ENCODE data around the gene XRCC4.
"Not testable (repeated sequence)": the region's sequence is repeated elsewhere in the genome, so short reads cannot be mapped to it uniquely, and the experiment has no call there.

XRCC4 gene

GRCh38 chr5:83067377-83067776 is 10.0 kb upstream of the XRCC4 start:
- not testable (repeated sequence) for DNase-seq (ENCODE audit: low read depth); H3K4me3 ChIP-seq (ENCODE audit: low read depth, low read length)

GRCh38 chr5:83069096-83069799 is 8.1 kb upstream of the XRCC4 start:
- H3K4me3 ChIP-seq (ENCODE audit: low read depth, low read length): no peak overlapping the region
- no peak for DNase-seq (ENCODE audit: low read depth)

GRCh38 chr5:83071286-83072051 is 5.9 kb upstream of the XRCC4 start:
- no peak overlapping the region for H3K4me3 ChIP-seq (ENCODE audit: low read depth, low read length)
- no peak for DNase-seq (ENCODE audit: low read depth)

- H3K4me3 ChIP-seq (ENCODE audit: low read depth, low read length): no peak overlapping the region
- DNase-seq (ENCODE audit: low read depth): no peak
Observed at GRCh38 chr5:83072966-83073365, 4.4 kb upstream of the XRCC4 start.

GRCh38 chr5:83077662-83078261 is 415 bp downstream of the XRCC4 start:
- DNase-seq (ENCODE audit: low read depth): no peak
- H3K4me3 ChIP-seq (ENCODE audit: low read depth, low read length): peak overlapping the region; percentile 85

GRCh38 chr5:83082750-83083149 is 5.4 kb downstream of the XRCC4 start:
- DNase-seq (ENCODE audit: low read depth): no peak
- H3K4me3 ChIP-seq (ENCODE audit: low read depth, low read length): no peak overlapping the region

GRCh38 chr5:83084336-83084735 is 7.0 kb downstream of the XRCC4 start:
- no peak overlapping the region for H3K4me3 ChIP-seq (ENCODE audit: low read depth, low read length)
- DNase-seq (ENCODE audit: low read depth): no peak

- no peak for DNase-seq (ENCODE audit: low read depth)
- H3K4me3 ChIP-seq (ENCODE audit: low read depth, low read length): no peak overlapping the region
Observed at GRCh38 chr5:83085106-83085505, 7.8 kb downstream of the XRCC4 start.

- no peak for DNase-seq (ENCODE audit: low read depth)
- no peak overlapping the region for H3K4me3 ChIP-seq (ENCODE audit: low read depth, low read length)
Observed at GRCh38 chr5:83090169-83090568, 12.8 kb downstream of the XRCC4 start.

GRCh38 chr5:83092619-83093018 is 15.3 kb downstream of the XRCC4 start:
- DNase-seq (ENCODE audit: low read depth): no peak
- no peak overlapping the region for H3K4me3 ChIP-seq (ENCODE audit: low read depth, low read length)

GRCh38 chr5:83093692-83094091 is 16.3 kb downstream of the XRCC4 start:
- H3K4me3 ChIP-seq (ENCODE audit: low read depth, low read length): no peak overlapping the region

GRCh38 chr5:83095163-83095956 is 18.0 kb downstream of the XRCC4 start:
- DNase-seq (ENCODE audit: low read depth): no peak
- H3K4me3 ChIP-seq (ENCODE audit: low read depth, low read length): no peak overlapping the region

More at GRCh38 chr5:83093692-83094091, 16.3 kb downstream of the XRCC4 start:
- DNase-seq (ENCODE audit: low read depth): no peak

- peak; percentile 62 for DNase-seq (ENCODE audit: low read depth)
- H3K4me3 ChIP-seq (ENCODE audit: low read depth, low read length): no peak overlapping the region
Observed at GRCh38 chr5:83095957-83096539, 18.7 kb downstream of the XRCC4 start.

GRCh38 chr5:83096660-83097339 is 19.5 kb downstream of the XRCC4 start:
- no peak overlapping the region for H3K4me3 ChIP-seq (ENCODE audit: low read depth, low read length)
- no peak for DNase-seq (ENCODE audit: low read depth)

GRCh38 chr5:83097689-83098231 is 20.4 kb downstream of the XRCC4 start:
- DNase-seq (ENCODE audit: low read depth): no peak
- H3K4me3 ChIP-seq (ENCODE audit: low read depth, low read length): no peak overlapping the region

- no peak overlapping the region for H3K4me3 ChIP-seq (ENCODE audit: low read depth, low read length)
- no peak for DNase-seq (ENCODE audit: low read depth)
Observed at GRCh38 chr5:83099001-83099400, 21.7 kb downstream of the XRCC4 start.

- DNase-seq (ENCODE audit: low read depth): no peak
Observed at GRCh38 chr5:83099445-83099844, 22.1 kb downstream of the XRCC4 start.

GRCh38 chr5:83101514-83101913 is 24.2 kb downstream of the XRCC4 start:
- no peak for DNase-seq (ENCODE audit: low read depth)
- no peak overlapping the region for H3K4me3 ChIP-seq (ENCODE audit: low read depth, low read length)

More at GRCh38 chr5:83099445-83099844, 22.1 kb downstream of the XRCC4 start:
- H3K4me3 ChIP-seq (ENCODE audit: low read depth, low read length): no peak overlapping the region
